HL-60 (cell line): ENCODE data around the gene MDGA2.

ENCODE experiments used
- DNase-seq, 2 experiments: peaks; one replicate each; pipeline ENCODE4 v3.0.0-alpha.2; 2010 to 2020; ENCODE audit warnings: low read depth in 1 of 2, low spot score in 1 of 2
- H3K27ac ChIP-seq: fragments of 250-450 bp; sonication (Bioruptor Pico); replicated peaks from 2 replicates; pipeline ENCODE4 v1.5.1; 2020; ENCODE audit warnings: mild to moderate bottlenecking, moderate library complexity
- H3K27me3 ChIP-seq: fragments of 250-450 bp; sonication (Bioruptor Pico); 2 replicates; pipeline ENCODE4 v1.5.1; 2021; ENCODE audit warnings: mild to moderate bottlenecking, moderate library complexity; ENCODE audit not compliant: insufficient read depth, poor library complexity, severe bottlenecking
- H3K4me3 ChIP-seq: replicated peaks from 2 replicates; pipeline ENCODE4 v1.5.1; 2011; ENCODE audit warnings: mild to moderate bottlenecking, control low read depth, low read length; ENCODE audit not compliant: insufficient read depth
- GABPA ChIP-seq: IDR thresholded peaks from 2 replicates; pipeline ENCODE4 v1.6.1; 2012; ENCODE audit warnings: low read depth
- POLR2AphosphoS5 ChIP-seq: IDR thresholded peaks from 2 replicates; pipeline ENCODE4 v1.6.1; 2012; ENCODE audit warnings: low read depth
- SPI1 ChIP-seq: IDR thresholded peaks from 2 replicates; pipeline ENCODE4 v1.6.1; 2012; ENCODE audit warnings: low read depth, mild to moderate bottlenecking, borderline replicate concordance
- TF ChIP-seq, protein P1 (sequence below): IDR thresholded peaks from 2 replicates; pipeline ENCODE4 v1.6.1; 2012; ENCODE audit warnings: low read depth; ENCODE audit not compliant: insufficient replicate concordance
- TF ChIP-seq, protein P2 (sequence below): IDR thresholded peaks from one replicate; pipeline ENCODE4 v1.5.1; 2011; ENCODE audit warnings: low read length, control low read depth, inconsistent platforms; ENCODE audit not compliant: insufficient read depth

MDGA2 gene

GRCh38 chr14:47606566-47606965 lies 68.8 kb downstream of the MDGA2 start:
- H3K4me3 ChIP-seq: no peak overlapping the region
- TF ChIP-seq, protein P1, sequence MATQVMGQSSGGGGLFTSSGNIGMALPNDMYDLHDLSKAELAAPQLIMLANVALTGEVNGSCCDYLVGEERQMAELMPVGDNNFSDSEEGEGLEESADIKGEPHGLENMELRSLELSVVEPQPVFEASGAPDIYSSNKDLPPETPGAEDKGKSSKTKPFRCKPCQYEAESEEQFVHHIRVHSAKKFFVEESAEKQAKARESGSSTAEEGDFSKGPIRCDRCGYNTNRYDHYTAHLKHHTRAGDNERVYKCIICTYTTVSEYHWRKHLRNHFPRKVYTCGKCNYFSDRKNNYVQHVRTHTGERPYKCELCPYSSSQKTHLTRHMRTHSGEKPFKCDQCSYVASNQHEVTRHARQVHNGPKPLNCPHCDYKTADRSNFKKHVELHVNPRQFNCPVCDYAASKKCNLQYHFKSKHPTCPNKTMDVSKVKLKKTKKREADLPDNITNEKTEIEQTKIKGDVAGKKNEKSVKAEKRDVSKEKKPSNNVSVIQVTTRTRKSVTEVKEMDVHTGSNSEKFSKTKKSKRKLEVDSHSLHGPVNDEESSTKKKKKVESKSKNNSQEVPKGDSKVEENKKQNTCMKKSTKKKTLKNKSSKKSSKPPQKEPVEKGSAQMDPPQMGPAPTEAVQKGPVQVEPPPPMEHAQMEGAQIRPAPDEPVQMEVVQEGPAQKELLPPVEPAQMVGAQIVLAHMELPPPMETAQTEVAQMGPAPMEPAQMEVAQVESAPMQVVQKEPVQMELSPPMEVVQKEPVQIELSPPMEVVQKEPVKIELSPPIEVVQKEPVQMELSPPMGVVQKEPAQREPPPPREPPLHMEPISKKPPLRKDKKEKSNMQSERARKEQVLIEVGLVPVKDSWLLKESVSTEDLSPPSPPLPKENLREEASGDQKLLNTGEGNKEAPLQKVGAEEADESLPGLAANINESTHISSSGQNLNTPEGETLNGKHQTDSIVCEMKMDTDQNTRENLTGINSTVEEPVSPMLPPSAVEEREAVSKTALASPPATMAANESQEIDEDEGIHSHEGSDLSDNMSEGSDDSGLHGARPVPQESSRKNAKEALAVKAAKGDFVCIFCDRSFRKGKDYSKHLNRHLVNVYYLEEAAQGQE: no peak
- TF ChIP-seq GABPA: no peak
- TF ChIP-seq POLR2AphosphoS5: no peak
- TF ChIP-seq, protein P2, sequence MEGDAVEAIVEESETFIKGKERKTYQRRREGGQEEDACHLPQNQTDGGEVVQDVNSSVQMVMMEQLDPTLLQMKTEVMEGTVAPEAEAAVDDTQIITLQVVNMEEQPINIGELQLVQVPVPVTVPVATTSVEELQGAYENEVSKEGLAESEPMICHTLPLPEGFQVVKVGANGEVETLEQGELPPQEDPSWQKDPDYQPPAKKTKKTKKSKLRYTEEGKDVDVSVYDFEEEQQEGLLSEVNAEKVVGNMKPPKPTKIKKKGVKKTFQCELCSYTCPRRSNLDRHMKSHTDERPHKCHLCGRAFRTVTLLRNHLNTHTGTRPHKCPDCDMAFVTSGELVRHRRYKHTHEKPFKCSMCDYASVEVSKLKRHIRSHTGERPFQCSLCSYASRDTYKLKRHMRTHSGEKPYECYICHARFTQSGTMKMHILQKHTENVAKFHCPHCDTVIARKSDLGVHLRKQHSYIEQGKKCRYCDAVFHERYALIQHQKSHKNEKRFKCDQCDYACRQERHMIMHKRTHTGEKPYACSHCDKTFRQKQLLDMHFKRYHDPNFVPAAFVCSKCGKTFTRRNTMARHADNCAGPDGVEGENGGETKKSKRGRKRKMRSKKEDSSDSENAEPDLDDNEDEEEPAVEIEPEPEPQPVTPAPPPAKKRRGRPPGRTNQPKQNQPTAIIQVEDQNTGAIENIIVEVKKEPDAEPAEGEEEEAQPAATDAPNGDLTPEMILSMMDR: no peak
- no peak for TF ChIP-seq SPI1
- DNase-seq: no peak
- no peak overlapping the region for H3K27ac ChIP-seq
- H3K27me3 ChIP-seq: no peaks in the 10 kb centered on the region

GRCh38 chr14:47596860-47597259 lies 78.5 kb downstream of the MDGA2 start:
- TF ChIP-seq GABPA (no peak), POLR2AphosphoS5 (no peak), SPI1 (no peak)
- TF ChIP-seq, protein P2: no peak
- TF ChIP-seq, protein P1: no peak
- Histone ChIP-seq H3K27me3 (no peaks in the 10 kb centered on the region), H3K4me3 (no peak overlapping the region), H3K27ac (no peak overlapping the region)
- no peak for DNase-seq

DNA sequence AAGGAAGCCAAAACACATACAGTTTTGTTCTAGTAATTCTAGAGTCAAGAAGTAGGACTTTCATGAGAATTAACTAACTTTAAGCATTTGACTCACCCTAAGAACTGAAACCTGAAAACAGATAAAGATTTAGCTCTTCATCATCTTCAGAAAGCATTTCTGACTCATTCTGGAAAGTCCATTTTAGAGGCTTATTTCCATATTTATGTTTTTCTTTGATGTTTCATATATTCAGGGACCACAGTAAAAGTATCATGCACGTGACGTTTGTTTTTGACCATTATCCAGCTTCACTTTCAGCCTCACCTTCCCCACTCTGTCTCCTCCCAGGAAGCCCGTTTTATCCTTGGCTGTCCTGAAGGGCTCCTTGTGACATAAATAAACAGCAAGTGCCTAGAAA lies 79.2 kb downstream of the MDGA2 start:
- H3K4me3 ChIP-seq: no peak overlapping the region
- TF ChIP-seq GABPA (no peak), SPI1 (no peak), POLR2AphosphoS5 (no peak)
- TF ChIP-seq, protein P2: no peak
- TF ChIP-seq, protein P1: no peak
- H3K27me3 ChIP-seq: no peaks in the 10 kb centered on the region
- DNase-seq: no peak
- H3K27ac ChIP-seq: no peak overlapping the region
